Natural killer cell treated with Interleukin-12 subunit alpha and Interleukin-12 subunit beta and Interleukin-15 and Interleukin-18, amount 100 ng/mL, for 72 hours (primary cell): ENCODE data around the gene TMOD1. TPM values are rescaled to one million over a fixed set of nuclear protein-coding genes. Genes with fewer than 3 reads are reported as not detected.
A peak's percentile ranks its signal among the peaks of the same experiment; 100 is the strongest.
"Not testable (repeated sequence)": the region's sequence is repeated elsewhere in the genome, so short reads cannot be mapped to it uniquely, and the experiment has no call there.

Experiments
- ATAC-seq, 2 donors: fragments of 150-1000 bp; cut with Tn5 transposase in 1 of 2; sonication (Bioruptor Pico), chemical (Tn5 transposase) in 1 of 2; 2 replicates each; pipeline ENCODE4 v1.10.0; 2021
- DNase-seq: peaks from one replicate; pipeline ENCODE4 v3.0.0; 2022; ENCODE audit warnings: low spot score
- H3K27ac Mint-ChIP-seq, 2 donors: 1 replicate in 1 of 2; 2 replicates in 1 of 2; pipeline ENCODE4 v1.8.0; 2022; ENCODE audit warnings: mixed read lengths in 2 of 2, mild to moderate bottlenecking in 1 of 2, moderate library complexity in 1 of 2
- H3K27me3 Mint-ChIP-seq, 2 donors: 1 replicate in 1 of 2; 2 replicates in 1 of 2; pipeline ENCODE4 v1.8.0; 2022; ENCODE audit warnings: mixed read lengths in 2 of 2
- H3K36me3 Mint-ChIP-seq: one replicate; pipeline ENCODE4 v1.8.0; 2022; ENCODE audit warnings: mixed read lengths
- H3K4me1 Mint-ChIP-seq, 2 donors: 1 replicate in 1 of 2; 2 replicates in 1 of 2; pipeline ENCODE4 v1.8.0; 2022; ENCODE audit warnings: low read depth in 2 of 2, mixed read lengths in 2 of 2, mild to moderate bottlenecking in 1 of 2
- H3K4me3 Mint-ChIP-seq: one replicate; pipeline ENCODE4 v1.8.0; 2022; ENCODE audit warnings: mixed read lengths
- H3K9me3 Mint-ChIP-seq: 2 replicates; pipeline ENCODE4 v1.8.0; 2022; ENCODE audit warnings: mixed read lengths
- total RNA-seq, 2 donors: library from RNA; stranded (reverse); gene quantifications; one replicate each; pipeline ENCODE4 v1.2.3, GENCODE V29; 2022

TMOD1 gene
- total RNA-seq: 1 to 10 TPM; 1.1 to 2.1 TPM

DNA sequence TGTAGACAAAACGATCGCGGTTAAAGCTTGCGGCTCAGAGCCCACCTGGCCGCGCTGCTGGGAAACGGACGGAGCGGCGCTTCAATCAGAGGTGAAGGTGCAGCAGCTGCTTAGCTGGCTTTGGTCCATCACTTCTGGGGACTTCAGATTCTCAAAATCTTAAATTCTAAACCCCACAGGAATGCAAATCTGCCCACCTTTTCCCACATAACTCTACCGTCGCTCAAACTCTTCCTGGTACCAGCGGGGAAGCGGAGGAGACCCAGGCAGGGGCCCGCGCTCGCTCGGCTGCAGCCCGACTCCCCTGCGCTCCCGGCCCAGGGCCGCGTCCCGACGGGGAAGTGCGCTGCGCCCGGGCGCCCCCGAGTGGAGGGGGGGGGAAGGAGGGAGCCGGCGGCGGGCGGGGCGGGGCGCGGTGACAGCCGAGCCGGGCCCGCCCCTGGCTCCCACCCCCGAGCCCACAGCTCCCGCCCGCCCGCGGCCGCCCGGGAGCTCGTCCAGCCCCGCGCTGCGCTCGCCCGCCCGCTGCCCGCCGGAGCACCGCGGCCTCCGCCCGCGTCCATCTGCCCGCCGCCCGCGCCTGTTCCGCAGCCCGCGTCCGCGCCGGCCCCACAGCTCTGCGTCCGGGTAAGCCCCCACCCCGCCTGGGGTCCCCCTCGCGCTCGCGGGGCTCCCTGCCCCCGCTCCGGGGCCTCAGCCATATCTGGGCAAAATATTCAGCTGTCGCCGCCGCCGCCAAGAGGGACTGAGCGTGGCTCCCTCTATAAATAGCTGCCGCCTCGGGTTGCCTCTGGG is at the start of gene TMOD1:
Gene TMOD1 (plus strand): TSS at position 490 of the 795 bp plus-strand sequence. CDS start 22,523 bp downstream, outside the sequence.
- Mint-ChIP-seq H3K9me3 (no peaks in the 10 kb centered on the region), H3K27ac (no peak within 1 kb of the TSS), H3K27me3 (peaks cover 19 to 31% of the 10 kb centered on the region in 2 donors), H3K4me1 (peaks cover 11 to 12% of the 10 kb centered on the region in 2 donors), H3K4me3 (peak within 1 kb of the TSS; percentile 73), H3K36me3 (peaks cover 8% of the 10 kb centered on the region)
- peak; percentile 87 to 93 for ATAC-seq
- DNase-seq: no peak

DNA sequence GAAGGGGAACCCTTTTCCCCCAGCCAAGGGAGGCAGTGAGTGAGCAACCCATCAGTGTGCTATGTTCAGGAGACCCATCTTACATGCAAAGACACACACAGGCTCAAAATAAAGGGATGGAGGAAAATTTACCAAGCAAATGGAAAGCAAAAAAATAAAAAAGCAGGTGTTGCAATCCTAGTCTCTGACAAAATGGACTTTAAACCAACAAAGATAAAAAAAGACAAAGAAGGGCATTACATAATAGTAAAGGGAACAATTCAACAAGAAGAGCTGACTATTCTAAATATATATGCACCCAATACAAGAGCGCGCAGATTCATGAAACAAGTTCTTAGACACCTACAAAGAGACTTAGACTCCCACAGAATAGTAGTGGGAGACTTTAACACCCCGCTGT is 47.9 kb upstream of the TMOD1 start:
- not testable (repeated sequence) for H3K9me3 Mint-ChIP-seq, ATAC-seq, DNase-seq, H3K4me3 Mint-ChIP-seq, H3K27me3 Mint-ChIP-seq, H3K4me1 Mint-ChIP-seq, H3K27ac Mint-ChIP-seq
- peaks cover 12% of the 10 kb centered on the region for H3K36me3 Mint-ChIP-seq

DNA sequence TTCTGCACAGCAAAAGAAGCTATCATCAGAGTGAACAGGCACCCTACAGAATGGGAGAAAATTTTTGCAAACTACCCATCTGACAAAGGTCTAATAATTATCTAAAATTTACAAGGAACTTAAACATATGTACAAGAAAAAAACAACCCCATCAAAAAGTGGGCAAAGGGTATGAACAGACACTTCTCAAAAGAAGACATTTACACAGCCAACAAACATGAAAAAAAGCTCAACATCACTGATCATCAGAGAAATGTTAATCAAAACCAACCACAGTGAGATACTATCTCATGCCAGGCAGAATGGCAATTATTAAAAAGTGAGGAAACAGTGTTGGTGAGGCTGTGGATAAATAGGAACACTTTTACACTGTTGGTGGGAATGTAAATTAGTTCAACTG is 44.6 kb upstream of the TMOD1 start:
- DNase-seq, H3K9me3 Mint-ChIP-seq, H3K27me3 Mint-ChIP-seq, H3K27ac Mint-ChIP-seq, ATAC-seq, H3K4me3 Mint-ChIP-seq, H3K4me1 Mint-ChIP-seq: not testable (repeated sequence)
- H3K36me3 Mint-ChIP-seq: peaks cover 12% of the 10 kb centered on the region

DNA sequence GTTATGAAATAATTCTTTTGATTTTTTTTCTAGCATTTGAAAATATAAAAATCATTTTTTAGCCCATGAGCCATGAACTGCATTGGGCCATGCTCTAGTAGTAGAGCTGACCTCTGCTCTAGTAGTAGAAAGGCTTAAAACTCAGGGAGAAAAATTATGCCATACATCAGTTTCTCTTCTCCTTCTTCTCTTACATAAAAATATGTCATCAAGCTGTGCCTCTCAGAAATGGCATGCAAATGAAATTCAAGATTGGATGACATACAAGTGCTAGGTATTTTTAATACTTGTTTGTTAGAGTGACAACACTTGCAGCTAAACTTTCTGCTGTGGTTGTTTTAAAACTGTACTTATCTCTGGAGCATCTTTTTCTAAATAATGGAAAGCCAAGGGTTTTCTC is 42.1 kb upstream of the TMOD1 start:
- Mint-ChIP-seq H3K9me3 (no peaks in the 10 kb centered on the region), H3K4me3 (no peak overlapping the region), H3K27me3 (no peaks in the 10 kb centered on the region), H3K36me3 (peaks cover 5% of the 10 kb centered on the region), H3K4me1 (no peaks in the 10 kb centered on the region), H3K27ac (no peak overlapping the region)
- ATAC-seq (no peak), DNase-seq (no peak)

DNA sequence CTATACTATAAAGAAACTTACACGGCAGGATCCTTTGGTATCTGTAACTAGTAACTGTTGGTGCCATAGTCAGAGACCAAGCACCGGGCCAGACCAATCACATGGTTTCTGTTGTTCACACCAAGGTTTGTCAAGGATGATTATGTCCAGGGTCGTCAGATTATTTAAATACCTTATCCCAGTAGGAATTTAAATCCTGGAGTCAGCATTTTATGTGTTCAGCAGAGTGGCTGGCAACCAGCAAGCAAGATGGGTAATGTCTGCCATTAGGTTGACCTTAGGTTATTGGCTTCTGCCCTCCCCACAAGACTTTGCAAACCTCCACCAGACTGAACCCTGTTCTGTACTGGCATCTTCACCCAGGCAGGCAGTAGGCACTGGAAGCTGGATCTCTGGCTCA is 39.3 kb upstream of the TMOD1 start:
- Mint-ChIP-seq H3K4me3 (no peak overlapping the region), H3K27ac (no peak overlapping the region), H3K36me3 (no peaks in the 10 kb centered on the region), H3K27me3 (no peaks in the 10 kb centered on the region), H3K4me1 (no peaks in the 10 kb centered on the region), H3K9me3 (no peaks in the 10 kb centered on the region)
- ATAC-seq (no peak), DNase-seq (no peak)

DNA sequence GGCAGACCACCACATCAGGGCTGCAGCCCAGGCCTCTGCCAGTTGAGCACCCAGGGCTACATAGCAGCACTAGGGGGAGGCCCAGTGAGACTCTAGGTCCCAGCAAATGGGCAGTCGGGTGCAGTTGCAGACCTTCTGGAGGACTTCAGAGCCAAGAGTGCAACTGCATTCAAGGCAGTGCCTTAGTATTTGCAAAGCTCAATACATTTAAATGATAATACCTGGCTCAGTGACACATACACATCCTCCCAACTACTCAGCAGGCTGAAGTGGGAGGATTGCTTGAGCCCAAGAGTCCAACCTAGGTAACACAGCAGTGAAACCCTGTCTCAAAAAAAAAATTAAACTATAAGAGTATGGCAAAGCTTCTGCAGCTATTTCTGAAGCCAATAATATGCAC is 38.6 kb upstream of the TMOD1 start:
- Mint-ChIP-seq H3K27ac (no peak overlapping the region), H3K9me3 (no peaks in the 10 kb centered on the region), H3K4me3 (no peak overlapping the region), H3K27me3 (no peaks in the 10 kb centered on the region), H3K36me3 (no peaks in the 10 kb centered on the region), H3K4me1 (no peaks in the 10 kb centered on the region)
- no peak for DNase-seq
- ATAC-seq: no peak

DNA sequence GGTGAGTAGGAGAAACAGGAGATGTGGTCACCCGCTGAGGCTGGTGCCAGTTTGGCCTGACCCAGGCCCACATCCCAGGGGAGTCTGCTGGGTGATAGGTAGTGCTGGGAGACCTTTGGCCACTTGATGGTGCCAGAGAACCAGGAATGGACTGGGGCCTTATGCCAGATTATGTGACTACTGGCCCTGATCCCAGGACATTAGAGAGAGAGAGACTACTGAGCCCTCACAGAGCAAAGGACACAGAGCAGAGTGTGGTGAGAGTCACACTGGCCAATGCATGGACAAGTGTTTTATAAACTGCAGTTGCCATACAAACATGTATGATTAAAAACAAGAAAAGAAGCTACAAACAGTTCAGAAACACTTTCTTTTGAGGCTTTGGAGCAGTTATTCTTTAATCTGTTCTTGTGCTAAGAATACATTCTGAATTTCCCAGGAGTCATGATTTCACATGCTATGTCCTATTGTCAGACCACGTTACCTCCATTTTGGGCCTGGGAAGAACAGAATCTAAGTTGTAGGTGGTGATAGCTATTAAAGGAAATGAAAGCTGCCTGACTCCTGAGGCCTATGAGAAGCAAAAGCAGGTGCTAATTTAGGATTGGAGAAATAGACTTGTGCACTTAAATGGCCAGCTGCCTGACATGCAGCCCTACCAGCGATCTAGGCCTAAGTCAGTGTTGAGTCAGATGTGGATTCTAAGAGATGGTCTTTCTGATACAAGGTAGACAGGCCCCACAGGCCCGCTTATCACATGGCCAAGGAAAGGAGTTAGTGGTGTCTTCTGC is 32.6 kb upstream of the TMOD1 start:
- no peak for DNase-seq
- Mint-ChIP-seq H3K9me3 (no peaks in the 10 kb centered on the region), H3K27ac (no peak overlapping the region), H3K4me1 (no peaks in the 10 kb centered on the region), H3K36me3 (no peaks in the 10 kb centered on the region), H3K4me3 (no peak overlapping the region), H3K27me3 (no peaks in the 10 kb centered on the region)
- ATAC-seq: peak; percentile 57 to 78

DNA sequence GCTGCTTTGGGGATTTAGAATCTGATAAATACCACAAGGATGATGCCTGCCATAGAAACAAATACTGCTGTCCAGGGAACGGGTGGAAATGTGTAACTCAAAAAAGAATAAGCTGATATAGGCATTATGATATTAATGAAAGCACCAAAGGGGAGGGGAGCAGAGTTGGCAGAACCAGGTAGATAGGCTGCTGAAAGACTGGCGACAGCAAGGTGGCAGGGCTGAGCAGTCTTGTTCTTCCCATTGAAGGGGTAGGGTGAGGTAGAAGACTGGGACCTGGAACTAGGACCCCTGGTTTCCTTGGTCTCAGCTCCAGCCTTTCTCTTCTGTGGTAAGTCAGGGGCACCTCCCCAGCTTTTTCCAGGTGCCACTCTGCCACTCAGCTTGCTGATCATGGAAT is 31.4 kb upstream of the TMOD1 start:
- H3K4me3 Mint-ChIP-seq: no peak overlapping the region
- H3K36me3 Mint-ChIP-seq: peaks cover 9% of the 10 kb centered on the region
- DNase-seq (no peak), ATAC-seq (no peak)
- H3K27me3 Mint-ChIP-seq: no peaks in the 10 kb centered on the region
- no peaks in the 10 kb centered on the region for H3K9me3 Mint-ChIP-seq
- no peak overlapping the region for H3K27ac Mint-ChIP-seq
- peaks cover 0 to 3% of the 10 kb centered on the region in 2 donors for H3K4me1 Mint-ChIP-seq

DNA sequence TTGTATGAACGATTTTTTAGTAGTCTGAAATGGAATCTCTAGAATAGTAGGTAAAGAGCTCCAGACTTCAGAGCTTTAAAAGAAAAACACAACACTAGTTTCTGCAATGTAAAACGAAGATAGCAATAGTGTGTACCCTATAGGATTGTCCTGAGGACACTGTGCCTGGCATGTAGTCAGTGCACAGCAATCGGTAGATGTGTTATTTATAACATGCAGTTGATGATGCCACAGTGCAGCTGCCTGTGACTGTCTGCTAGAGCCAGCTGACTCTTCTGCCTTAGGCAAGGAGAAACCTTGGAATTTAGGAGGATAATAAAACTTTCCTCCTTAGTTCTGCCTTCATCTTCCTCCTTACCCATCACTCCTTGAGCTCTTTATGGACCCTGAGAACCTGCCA is 27.7 kb upstream of the TMOD1 start:
- Mint-ChIP-seq H3K27me3 (no peaks in the 10 kb centered on the region), H3K36me3 (peaks cover 14% of the 10 kb centered on the region)

DNA sequence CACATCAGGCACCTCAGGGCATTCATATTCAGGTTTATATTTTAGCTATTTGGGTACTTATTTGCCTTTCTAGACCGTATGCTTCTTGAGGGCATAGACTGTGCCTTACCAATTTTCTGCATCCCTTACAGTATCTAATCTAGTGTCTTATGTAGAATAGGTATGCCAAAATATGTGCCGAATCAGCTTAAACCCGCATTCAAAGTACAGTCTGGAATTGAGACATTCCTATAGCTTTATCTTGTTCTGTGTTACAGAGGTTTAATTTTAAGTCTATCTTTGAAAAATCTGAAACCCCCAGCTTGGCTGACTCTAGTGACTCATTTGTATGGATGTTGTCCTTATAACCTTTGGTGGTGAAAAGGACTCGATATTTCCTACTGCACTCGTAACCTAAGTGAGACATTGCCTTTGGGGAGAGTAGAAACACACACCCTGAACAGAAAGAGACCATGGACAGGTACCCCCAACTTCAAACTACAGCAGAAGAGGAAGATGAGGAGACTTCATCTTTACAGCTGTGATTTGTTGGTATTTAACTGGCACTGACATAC is 27.0 kb upstream of the TMOD1 start:
- DNase-seq: no peak
- peaks cover 14% of the 10 kb centered on the region for H3K36me3 Mint-ChIP-seq
- no peaks in the 10 kb centered on the region for H3K27me3 Mint-ChIP-seq
- ATAC-seq: no peak
- H3K9me3 Mint-ChIP-seq: no peaks in the 10 kb centered on the region
- H3K4me1 Mint-ChIP-seq: peaks cover 0 to 3% of the 10 kb centered on the region in 2 donors
- no peak overlapping the region for H3K27ac Mint-ChIP-seq
- no peak overlapping the region for H3K4me3 Mint-ChIP-seq

More for the DNA sequence above, 27.7 kb upstream of the TMOD1 start:
- peaks cover 0 to 3% of the 10 kb centered on the region in 2 donors for H3K4me1 Mint-ChIP-seq
- no peak for ATAC-seq
- DNase-seq: no peak
- no peak overlapping the region for H3K27ac Mint-ChIP-seq
- H3K9me3 Mint-ChIP-seq: no peaks in the 10 kb centered on the region
- no peak overlapping the region for H3K4me3 Mint-ChIP-seq

DNA sequence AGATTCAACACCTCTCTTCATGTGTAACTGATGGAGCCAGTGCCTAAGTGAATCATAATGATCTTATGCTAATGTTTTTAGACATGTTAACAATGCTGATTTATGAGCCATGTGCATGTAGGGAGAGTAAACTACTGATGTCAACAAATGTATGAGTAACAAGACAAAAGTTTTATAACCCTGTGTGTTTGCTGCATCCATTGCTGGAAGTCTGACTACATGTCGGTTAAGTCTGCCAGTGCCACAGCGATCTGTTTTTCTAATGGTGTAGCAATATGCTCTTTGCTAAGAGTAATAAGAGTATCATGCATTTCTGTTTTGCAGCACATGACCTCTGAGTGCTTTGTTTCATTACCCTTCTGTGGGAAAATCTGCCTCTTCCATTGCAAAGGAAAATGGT is 26.4 kb upstream of the TMOD1 start:
- DNase-seq: no peak
- Mint-ChIP-seq H3K36me3 (peaks cover 14% of the 10 kb centered on the region), H3K27me3 (no peaks in the 10 kb centered on the region), H3K4me3 (no peak overlapping the region), H3K9me3 (no peaks in the 10 kb centered on the region), H3K27ac (no peak overlapping the region), H3K4me1 (peaks cover 0 to 3% of the 10 kb centered on the region in 2 donors)
- no peak for ATAC-seq

DNA sequence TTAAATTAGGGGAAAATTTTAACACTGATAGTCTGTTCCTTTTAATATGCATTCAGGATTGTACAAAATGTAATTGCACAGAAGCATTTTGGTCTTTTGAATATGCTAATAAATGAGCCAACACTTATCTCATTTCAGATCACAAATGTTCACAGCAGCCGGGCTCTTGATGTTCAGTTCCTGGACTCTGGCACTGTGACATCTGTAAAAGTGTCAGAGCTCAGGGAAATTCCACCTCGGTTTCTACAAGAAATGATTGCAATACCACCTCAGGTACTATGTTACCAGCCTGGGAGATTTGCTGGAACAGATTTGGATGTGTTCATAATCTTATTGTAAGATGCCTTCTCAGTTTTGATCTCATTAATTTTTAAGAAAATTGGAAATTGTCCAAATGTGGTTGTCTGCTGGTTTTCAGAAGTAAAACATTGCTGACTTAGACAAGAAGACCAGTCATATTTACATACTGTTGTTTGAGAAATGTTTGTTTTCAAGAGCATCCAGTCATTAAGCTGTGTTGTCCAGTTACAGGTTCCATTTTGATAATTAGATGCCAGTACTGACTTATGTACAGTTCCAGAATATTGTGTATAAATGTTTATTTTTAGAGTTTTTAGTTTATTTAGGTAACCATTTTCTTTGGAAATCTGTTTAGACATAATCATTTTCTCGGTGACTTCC is 23.0 kb upstream of the TMOD1 start:
- Mint-ChIP-seq H3K27me3 (no peaks in the 10 kb centered on the region), H3K4me1 (peaks cover 0 to 3% of the 10 kb centered on the region in 2 donors), H3K36me3 (peaks cover 24% of the 10 kb centered on the region), H3K9me3 (no peaks in the 10 kb centered on the region), H3K27ac (no peak overlapping the region), H3K4me3 (no peak overlapping the region)
- DNase-seq (no peak), ATAC-seq (no peak)

DNA sequence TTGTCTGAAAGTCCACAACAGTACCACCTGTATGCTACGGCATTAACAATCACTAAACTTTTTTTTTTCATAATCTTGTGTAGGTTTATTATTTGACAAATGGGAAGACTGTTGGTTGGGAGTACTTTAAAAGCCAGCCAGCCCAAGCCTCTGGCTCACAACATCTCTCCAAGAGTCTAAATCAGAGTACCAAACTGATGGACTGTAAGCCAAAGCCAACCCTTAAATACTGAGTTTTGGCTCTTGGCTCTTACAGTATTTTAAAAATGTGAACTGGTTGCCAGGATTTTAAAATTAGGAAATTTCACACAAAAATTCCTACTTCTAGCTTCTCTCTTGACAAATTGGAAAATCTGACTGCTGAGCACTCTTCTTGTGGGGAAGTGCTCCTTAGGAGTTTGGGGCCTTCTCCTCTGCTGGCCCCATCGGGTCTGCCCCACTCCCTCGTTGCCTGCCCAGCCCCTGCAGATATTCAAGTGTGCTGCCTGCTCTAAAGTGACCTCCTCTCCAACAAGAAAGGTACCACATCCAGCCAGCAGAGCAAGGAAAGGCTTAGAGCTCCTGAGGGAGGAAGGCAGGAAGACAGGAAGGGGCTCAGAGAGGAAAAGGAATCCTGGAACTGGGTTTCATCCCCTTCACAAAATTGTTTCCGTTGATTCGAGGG is 21.8 kb upstream of the TMOD1 start:
- Mint-ChIP-seq H3K4me1 (no peaks in the 10 kb centered on the region), H3K36me3 (peaks cover 20% of the 10 kb centered on the region), H3K27ac (no peak overlapping the region), H3K27me3 (no peaks in the 10 kb centered on the region), H3K9me3 (no peaks in the 10 kb centered on the region), H3K4me3 (no peak overlapping the region)
- ATAC-seq (no peak), DNase-seq (no peak)
